ENCODE data around the gene CD180. TPM values are rescaled to one million over a fixed set of nuclear protein-coding genes. Genes with fewer than 3 reads are reported as not detected.
A peak's percentile ranks its signal among the peaks of the same experiment; 100 is the strongest.

Gene CD180
- total and polyA plus RNA-seq, 11 donors, result 0.08 to 7.7 (median 0.32) TPM

GRCh38 chr5:67240065-67240464 lies 43.5 kb upstream of the CD180 start:
- peaks cover 0 to 18% (median 3%) of the 10 kb centered on the region in 12 donors for H3K4me1 ChIP-seq
- H3K36me3 ChIP-seq, result no peaks in the 10 kb centered on the region
- intact Hi-C loops (cut with DNase I), result loop anchor here in 7 of 10 donors (5.0 to 10.0 kb wide), 7 partner anchors 255 to 1725 kb away; no protein-coding TSS in a partner anchor
- no peaks in the 10 kb centered on the region for H3K9me3 ChIP-seq
- DNase-seq, result no peak
- TF ChIP-seq CTCF (IDR thresholded peaks at IDR 0.05), result no peak
- no peak for TF ChIP-seq POLR2A (IDR thresholded peaks at IDR 0.05)
- no peaks in the 10 kb centered on the region for H3K27me3 ChIP-seq
- ATAC-seq, result no peak
- H3K4me3 ChIP-seq, result no peak overlapping the region
- peak overlapping the region in 1 of 12 donors; percentile 68 for H3K27ac ChIP-seq

DNA sequence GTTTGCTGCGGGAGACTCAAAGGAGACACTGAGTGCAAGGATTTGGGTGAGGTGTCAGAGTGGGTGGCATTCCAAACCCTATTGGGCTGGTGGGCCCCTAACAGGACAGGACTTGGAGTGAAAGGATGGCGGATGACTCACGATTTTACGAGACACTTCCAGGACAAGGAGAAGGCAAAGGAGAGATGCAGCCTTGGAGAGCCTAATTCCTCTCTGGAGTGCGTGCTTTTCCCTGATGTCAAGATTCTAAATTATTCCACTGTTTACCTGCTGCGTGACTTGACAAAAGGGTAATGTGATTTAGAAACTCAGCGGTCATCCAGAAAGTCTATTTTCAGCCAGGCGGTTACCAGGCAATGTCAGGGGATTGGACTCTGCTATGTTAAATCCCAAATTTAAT lies 41.6 kb upstream of the CD180 start:
- 94 to 97% (median 96%) methylated on average over 8 of the region's 8 CpGs for WGBS, 4 donors

GRCh38 chr5:67235399-67236110 lies 39.0 kb upstream of the CD180 start:
- 94 to 96% (median 95%) methylated on average over 12 of the region's 12 CpGs for WGBS, 4 donors
- Histone ChIP-seq H3K27me3 (no peaks in the 10 kb centered on the region), H3K27ac (peak overlapping the region in 6 of 12 donors; percentile 6 to 82 (median 52)), H3K4me3 (no peak overlapping the region), H3K36me3 (no peaks in the 10 kb centered on the region), H3K9me3 (no peaks in the 10 kb centered on the region), H3K4me1 (peaks cover 0 to 21% (median 11%) of the 10 kb centered on the region in 12 donors)
- DNase-seq, result no peak
- no peak for ATAC-seq
- TF ChIP-seq POLR2A (IDR thresholded peaks at IDR 0.05), result no peak
- TF ChIP-seq CTCF (IDR thresholded peaks at IDR 0.05), result no peak
- intact Hi-C loops (cut with DNase I), result no loop called here

More for the DNA sequence above, 41.6 kb upstream of the CD180 start:
- H3K27me3 ChIP-seq, result no peaks in the 10 kb centered on the region
- no peaks in the 10 kb centered on the region for H3K36me3 ChIP-seq
- H3K4me1 ChIP-seq, result peaks cover 0 to 21% (median 11%) of the 10 kb centered on the region in 12 donors
- no peak overlapping the region for H3K4me3 ChIP-seq
- ATAC-seq (no peak), DNase-seq (no peak)
- TF ChIP-seq POLR2A (IDR thresholded peaks at IDR 0.05) (no peak), CTCF (IDR thresholded peaks at IDR 0.05) (no peak)
- peak overlapping the region in 1 of 12 donors; percentile 68 for H3K27ac ChIP-seq
- H3K9me3 ChIP-seq, result no peaks in the 10 kb centered on the region
- intact Hi-C loops (cut with DNase I), result no loop called here

DNA sequence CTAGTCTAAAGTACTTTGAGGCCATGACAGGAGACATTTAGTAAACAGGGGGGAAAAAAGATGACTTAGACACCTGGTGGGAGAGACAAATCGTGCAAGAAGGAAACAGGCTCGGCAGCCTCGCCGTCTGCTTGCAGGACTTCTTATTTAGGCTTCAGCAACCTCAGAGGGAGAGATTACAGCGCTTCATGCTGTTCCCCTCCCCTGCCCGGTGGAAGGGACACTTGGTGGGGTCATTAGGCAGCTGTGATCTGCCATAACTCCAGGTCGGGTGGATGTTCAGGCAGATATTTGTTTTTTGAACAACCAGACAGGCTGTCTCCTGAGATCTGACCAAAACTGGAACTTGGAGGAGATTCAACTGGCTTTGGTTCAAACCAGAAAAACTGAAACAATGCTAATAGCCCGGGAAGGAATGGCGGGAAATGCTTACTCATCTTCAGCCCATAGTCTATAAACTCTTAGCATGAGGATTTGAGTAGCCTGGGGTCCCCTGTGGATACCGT lies 38.1 kb upstream of the CD180 start:
- Histone ChIP-seq H3K27ac (peak overlapping the region in 8 of 12 donors; percentile 6 to 82 (median 44)), H3K27me3 (no peaks in the 10 kb centered on the region), H3K4me3 (peak overlapping the region in 9 of 12 donors; percentile 4 to 36 (median 31)), H3K9me3 (no peaks in the 10 kb centered on the region), H3K36me3 (no peaks in the 10 kb centered on the region), H3K4me1 (peaks cover 0 to 21% (median 11%) of the 10 kb centered on the region in 12 donors)
- intact Hi-C loops (cut with DNase I), result no loop called here
- DNase-seq (peak in 3 of 5 donors; percentile 38 to 57 (median 49)), ATAC-seq (peak in 3 of 4 donors; percentile 71 to 84 (median 77))
- TF ChIP-seq CTCF (IDR thresholded peaks at IDR 0.05), result no peak
- TF ChIP-seq POLR2A (IDR thresholded peaks at IDR 0.05), result no peak
- WGBS, 4 donors, result 27 to 42% (median 34%) methylated on average over 10 of the region's 10 CpGs

All from heart left ventricle (tissue), 16 donors.